GM18505 (cell line): ENCODE data around the gene SORCS1.

Source experiments
- ATAC-seq: cut with Tn5 transposase; IDR thresholded peaks from one replicate; pipeline ENCODE4 v1.9.1; 2021; ENCODE audit not compliant: unreplicated experiment
- POLR2A ChIP-seq: IDR thresholded peaks from 4 replicates; pipeline ENCODE4 v1.6.1; 2011; ENCODE audit warnings: borderline replicate concordance; ENCODE audit not compliant: insufficient read depth, insufficient read length; ENCODE audit errors: extremely low read depth

The SORCS1 gene

GRCh38 chr10:106535304-106535953, 629.1 kb downstream of the SORCS1 start:
- no peak for ATAC-seq
- TF ChIP-seq POLR2A = no peak

GRCh38 chr10:106534441-106534840, 630.1 kb downstream of the SORCS1 start:
- ATAC-seq = no peak
- no peak for TF ChIP-seq POLR2A

GRCh38 chr10:106528702-106529101, 635.8 kb downstream of the SORCS1 start:
- no peak for TF ChIP-seq POLR2A
- ATAC-seq = no peak

- ATAC-seq = no peak
- TF ChIP-seq POLR2A = no peak
These were observed 638.7 kb downstream of the SORCS1 start for GRCh38 chr10:106525835-106526234.
